Stimulated activated CD4-positive, alpha-beta T cell treated with anti-CD3 and anti-CD28 coated beads, Interleukin-4, amount 100 ng/mL, for 4 hours (primary cell): ENCODE data around the gene STING1.
"Not testable (repeated sequence)": the region's sequence is repeated elsewhere in the genome, so short reads cannot be mapped to it uniquely, and the experiment has no call there.

Source experiments
- DNase-seq, 2 experiments: peaks; one replicate each; pipeline ENCODE4 v3.0.0-alpha.2; 2020

Gene STING1

DNA sequence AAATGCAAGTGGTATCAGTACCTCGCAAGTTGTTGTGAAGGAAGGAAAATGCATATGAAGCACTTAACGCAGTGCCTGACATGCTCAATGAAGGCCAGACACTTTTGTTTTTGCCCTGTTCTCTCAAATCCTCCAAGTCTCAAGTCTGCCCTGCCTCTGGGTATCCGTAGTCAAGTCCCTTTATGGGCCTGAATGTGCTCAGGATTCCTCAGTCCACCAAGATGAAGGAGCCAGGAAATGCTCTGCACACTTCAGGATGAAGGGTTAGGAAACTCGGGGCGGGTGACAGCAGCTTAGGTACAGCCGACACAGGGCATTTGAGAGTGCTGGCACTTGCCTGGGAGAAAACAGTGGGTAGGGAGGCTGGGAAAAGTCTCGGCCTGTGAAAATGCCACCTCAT, 21.4 kb downstream of the STING1 start:
- DNase-seq: no peak

DNA sequence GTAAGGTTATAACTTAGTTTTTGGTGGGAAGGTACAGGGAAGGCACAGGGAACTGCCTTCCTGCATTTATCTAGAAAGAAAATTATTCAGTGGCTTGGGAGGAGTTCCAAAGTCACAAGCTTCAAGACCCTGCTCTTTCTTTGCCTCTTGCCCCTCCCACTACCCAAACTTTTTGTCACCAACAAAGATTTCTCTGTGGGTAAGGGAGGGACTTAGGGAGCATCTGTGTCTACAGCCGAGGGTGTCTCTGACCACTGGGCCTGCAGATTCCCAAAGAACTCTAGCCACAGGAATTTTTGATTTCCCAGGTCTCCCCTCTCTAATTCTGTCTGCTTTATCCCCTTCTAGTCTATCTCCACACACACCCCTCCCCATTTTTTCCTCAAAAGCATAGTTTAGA, 22.1 kb downstream of the STING1 start:
- no peak for DNase-seq

DNA sequence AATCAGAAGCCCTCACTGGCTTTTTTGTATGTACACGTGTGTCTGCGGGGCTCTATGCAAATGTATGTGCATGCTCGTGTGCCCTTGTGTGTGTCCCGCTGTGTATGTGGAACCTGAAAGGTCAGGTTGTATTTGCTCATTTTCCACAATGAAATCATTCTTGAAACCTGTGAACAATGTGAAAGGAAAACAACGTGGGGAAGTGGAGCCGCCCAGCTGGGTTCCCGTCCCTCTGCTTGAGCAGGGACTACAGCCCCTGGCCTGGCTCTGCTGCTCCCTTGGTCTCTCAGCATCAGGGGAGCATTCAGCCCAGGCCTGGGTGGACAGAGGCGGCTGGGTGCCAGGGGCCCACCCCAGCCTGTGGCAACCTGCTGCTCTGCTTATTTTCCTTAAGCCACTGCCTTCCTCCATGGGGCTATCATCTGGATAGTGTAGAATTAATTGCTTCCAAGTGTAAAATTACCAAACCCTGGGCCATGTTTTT, 23.1 kb downstream of the STING1 start:
- DNase-seq: peak in 1 of 2 experiments; percentile 33

DNA sequence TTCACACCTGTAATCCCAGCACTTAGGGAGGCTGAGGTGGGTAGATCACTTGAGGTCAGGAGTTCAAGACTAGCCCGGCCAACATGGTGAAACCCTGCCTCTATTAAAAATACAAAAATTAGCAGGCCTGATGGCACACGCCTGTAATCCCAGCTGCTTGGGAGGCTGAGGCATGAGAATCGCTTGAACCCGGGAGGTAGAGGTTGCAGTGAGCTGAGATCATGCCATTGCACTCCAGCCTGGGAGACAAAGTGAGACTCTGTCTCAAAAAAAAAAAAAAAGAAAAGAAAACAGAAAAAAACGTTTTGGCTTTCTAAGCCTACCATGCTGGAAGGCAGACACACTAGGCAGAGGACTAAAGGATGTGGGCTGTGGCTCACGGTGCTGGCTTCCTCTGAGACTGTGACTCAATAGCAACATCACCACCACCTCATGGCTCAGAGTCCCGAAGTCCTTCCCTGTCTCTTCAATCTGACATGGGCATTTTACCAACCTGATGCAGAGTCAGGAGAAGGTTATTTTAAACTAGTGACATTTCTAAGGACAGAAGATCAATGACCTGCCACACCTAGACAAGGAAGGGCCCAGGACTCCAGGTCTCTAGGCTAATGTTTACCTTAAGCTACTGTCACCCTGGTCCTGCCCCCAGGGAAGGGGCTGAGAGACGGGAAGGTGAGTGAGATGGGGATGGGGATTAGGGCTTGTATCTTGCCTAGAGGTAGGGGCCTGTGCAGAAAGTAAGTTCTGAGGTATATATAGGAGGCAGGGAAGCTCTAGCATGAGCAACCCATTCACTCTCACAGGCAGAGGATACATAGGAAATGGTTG, 23.8 kb downstream of the STING1 start:
- DNase-seq: peak; percentile 56 to 81

DNA sequence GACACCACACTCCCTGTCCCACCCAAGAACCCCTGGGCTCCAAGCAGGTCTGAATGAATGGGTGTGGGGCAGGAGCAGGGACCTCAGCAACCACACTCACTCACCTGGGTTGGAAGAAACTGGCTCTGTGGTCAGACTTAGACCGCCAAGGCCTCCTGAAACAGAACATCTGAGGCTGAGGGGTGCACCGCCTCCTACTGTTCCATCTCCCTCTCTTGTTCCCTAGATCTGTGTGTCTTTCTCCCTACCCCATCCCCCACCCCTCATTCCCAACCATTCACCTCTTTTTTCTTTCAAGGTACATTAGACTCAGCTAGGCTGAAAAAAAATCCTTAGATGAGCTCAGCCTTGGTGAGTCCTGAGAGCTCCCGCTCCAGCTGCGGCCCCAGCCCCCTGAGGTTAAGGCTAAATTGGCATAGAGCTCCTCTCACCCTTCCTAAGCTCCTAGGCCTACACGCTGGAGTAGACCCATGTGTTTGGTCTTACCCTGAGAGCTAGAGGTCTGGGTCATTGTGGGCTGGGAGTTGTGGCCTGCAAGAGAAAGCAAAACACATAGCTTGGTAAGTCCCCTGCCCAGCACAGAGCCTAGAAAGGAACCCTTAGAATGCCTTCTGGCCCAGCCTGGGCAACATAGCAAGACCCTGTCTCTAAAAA, 24.8 kb downstream of the STING1 start:
- DNase-seq: no peak

DNA sequence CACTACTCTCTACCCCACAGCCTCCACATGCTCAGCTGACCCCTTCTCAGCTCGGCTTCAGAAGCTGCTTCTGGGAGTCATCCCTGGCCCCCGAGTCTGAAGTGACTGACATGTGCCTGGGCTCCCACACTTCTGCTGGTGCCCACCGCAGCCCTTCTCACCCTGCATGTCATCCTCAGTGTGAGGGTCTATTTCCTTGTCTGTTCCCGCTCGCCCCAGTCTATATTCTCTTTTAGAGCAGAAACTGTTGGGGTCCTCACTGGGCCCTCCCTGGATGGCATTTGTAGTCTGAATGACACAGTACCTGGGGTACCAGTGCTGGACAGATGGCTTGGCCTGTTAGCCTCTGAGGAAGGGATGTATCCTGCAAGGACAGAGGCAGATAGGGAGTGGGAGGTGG, 25.3 kb downstream of the STING1 start:
- no peak for DNase-seq

DNA sequence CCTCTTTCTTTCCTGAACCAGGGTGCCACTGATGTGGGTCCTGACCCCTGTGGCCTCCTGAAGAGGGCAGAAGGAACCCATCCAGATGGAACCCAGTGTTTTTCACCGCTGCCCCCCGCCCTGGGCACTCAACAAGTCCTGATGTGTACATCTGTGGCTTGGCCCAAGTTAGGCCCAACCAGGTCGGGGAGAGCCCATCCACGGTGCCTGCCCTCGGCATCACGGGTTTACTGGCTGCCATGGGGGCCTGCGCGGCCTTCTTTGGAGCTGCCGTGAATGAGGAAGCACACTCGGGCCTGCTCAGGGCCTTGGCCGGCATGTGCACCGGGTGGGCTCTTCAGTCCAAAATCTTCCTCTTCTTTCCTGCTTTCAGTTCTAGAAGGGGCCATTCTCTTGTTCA, 25.8 kb downstream of the STING1 start:
- DNase-seq: no peak

DNA sequence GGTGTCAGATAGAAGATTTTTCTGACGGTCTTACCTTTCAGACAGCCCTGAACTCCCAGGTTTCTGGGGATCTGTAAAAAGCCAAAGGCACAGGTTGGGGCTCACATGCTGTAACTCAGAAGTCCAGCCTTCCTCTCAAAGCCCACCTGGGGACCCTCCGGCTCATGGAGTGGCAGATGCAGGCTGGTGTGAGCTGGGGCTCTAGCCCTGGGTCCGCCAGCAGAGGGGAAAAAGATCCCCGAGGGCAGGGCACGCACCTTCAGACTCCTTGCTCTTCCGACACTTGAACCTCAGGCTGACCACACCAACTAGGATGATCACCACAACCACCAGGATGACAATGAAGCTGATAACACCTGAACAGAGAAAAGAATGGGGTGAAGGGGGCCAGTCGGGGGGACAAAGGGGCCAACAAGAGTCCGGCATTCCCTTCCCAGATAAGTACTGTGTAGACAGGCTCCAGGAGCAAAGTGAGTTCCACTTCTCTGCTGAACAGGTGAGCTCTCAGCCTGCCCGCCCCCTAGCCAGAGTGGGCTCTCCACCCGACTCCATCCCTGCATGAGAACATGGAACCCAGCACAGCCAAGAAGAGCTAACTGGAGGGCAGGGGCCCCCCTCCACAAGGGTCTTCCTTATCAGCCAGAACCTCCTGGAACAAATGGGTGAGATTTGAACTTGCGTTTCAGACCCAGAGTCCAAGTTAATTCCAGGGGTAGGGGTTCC, 27.8 kb downstream of the STING1 start:
- DNase-seq: no peak

DNA sequence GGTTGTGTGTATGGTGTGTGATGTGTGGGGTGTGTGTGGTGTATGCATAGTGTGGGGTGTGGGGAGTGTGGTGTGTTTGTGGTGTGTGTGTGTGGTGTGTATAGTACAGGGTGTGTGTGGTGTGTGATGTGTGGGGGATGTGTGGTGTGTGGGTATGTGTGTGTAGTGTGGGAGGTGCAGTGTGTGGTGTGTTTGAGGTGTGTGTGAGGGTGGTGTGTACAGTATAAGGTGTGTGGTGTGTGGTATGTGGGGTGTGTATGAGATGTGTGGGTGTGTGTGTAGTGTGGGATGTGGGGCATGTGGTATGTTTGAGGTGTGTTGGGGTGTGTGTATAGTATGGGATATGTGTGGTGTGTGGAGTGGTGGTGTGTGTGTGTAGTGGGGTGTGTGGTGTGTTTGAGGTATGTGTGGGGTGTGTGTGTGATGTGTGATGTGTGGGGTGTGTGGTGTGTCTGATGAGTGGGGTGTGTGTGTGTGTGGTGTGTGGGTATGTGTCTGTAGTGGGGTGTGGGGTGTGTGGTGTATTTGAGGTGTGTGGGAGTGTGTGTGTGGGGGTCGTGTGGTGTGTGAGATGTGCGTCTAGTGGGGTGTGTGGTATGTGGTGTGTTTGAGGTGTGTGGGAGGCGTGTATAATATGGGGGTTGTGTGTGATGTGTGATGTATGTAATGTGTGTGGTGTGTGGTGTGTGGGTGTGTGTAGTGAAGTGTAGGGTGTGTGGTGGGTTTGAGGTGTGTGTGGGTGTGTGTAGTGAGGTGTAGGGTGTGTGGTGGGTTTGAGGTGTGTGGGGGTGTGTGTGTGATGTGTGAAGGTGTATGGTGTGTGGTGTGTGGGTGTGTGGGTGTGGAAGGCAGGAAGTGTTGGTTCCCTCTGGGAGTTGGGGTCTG, 28.6 kb downstream of the STING1 start:
- peak in 1 of 2 experiments; percentile 69 for DNase-seq

DNA sequence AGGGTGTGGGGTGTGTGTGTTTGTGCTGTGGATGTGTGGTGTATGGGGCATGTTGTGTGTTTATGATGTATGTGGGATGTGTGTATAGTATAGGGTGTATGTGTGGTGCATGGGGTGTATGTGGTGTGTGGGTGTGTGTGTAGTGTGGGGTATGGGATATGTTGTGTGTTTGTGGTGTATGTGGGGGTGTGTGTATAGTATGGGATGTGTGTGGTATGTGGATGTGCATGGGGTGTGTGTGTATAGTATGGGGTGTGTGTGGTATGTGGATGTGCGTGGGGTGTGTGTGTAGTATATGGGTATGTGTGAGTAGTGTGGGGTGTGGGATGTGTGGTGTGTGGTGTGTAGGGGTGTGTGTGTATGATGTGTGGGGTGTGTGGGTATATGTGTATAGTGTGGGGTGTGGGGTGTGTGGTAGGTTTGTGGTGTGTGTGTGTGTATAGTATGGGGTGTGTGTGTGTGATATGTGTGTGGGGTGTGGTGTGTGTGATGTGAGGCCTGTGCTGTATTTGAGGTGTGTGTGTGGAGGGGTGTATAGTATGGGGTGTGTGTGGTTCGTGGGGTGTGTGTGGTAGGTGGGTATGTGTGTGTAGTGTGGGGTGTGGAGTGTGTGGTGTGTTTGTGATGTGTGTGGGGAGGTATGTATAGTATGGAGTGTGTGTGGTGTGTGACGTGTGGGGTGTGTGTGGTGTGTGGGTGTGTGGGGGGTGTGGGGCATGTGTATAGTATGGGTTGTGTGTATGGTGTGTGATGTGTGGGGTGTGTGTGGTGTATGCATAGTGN, 30.5 kb downstream of the STING1 start:
- DNase-seq: no peak

DNA sequence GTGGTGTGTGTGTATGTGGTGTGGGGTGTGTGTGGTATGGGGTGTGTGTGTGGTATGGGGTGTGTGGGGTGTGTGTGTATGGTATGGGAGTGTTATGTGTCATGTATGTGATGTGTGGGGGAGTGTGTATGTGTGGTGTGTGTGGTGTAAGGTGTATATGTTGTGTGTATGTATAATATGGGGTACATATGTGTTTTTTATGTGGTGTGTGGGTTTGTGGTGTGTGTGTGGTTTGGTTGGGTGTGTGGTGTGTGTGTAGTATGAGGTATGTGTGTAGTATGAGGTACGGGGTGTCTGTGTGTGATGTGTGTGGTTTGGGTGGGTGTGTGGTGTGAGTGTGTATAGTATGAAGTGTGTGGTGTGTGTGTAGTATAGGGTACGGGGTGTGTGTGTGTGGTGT, 31.4 kb downstream of the STING1 start:
- no peak for DNase-seq

DNA sequence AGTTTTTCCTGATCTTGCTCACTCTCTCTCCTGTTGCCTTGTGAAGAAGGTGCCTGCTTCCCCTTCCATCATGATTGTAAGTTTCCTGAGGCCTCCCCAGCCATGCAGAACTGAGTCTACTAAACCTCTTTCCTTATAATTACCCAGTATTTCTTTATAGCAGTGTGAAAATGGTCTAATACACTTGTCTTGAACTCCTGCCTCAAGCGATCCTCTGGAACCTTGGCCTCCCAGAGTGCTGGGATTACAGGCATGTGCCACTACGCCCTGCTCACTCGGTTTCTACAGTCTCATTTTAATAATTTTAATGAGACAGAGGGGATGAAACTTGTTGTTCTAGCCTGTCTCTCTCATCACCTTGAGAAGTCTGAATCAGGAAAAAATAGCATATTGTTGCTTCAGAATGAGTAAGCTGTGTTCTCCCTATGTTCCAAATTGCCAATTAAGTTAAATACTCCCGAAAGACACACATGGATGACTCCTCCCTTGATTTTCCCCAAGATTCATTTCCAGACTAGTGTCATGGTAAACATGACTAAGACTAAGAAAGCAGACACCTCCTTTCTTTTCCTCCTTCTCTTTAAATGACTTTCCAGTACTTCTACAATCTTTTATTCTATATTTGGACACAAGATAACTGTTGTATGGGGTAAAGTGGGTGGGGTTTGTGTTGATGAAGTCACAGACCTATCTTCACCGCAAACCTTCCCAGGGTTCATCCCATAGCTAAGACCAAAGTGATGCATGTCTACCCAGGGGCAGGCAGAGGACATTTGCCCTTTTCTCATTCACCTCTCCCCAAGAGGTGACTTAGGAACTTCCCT, 35.4 kb downstream of the STING1 start:
- DNase-seq: no peak

DNA sequence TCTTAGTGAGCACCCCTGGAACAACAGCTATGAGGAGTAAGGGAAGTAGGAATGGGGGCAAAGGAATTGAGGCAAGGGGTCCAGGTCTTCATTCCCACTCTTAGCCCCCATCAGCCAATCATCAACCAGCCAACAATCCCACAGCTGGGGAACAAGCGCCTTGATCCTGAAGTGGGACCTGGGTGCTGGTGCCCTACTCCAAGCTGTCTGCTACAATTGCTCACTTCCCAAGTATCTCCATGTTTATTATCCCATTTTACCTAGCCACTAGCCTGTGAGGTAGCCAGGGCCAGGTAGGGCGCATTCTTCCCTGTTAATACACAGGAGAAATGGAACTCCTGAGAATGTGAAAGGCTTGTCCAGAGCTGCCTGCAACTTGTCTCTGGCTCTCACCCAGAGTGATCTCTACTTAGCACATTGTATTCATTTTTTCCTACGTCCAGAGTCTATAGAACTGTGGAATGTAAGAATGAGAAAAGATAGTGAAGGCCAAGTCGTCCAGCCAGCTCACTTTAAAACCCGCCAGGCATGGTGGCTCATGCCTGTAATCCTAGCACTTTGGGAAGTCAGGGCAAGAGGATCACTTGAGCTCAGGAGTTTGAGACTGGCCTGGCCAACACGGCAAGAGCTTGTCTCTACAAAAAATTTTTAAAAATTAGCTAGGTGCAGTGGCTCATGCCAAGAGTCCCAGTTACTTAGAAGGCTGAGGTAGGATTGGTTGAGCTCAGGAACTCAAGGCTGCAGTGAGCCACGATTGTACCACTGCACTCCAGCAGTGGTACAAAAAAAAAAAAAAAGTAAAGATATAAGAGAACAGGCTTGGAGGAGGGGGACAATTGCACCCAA, 37.0 kb downstream of the STING1 start:
- no peak for DNase-seq

DNA sequence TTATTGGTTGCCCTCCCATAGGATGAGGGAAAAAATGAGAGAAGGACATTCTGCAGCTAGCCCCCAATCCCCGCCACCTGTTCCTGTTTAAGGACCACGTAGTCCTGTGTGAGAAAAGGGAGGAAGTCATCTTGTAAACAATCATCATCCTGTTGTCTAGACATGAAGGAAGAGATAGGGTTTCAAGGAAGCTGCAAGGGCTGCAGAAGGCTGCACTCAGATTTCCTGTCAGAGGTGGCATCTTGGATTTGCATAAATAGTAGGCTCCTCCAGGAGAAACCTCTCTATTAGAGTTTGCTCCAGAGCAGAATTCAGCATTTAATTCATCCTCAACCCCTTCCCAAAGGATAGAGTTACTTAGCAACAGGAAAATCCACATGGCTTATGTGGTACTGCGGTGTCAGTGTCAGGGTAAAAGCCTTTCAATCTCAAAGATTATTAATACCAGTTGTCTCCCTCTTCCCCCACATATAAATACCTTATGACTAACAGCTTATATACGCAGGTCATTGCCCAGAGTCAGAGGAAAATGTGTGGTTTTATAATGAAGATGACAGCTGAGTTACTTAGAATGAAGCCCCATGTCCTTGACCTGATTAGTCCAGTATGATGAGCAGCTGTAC, 38.6 kb downstream of the STING1 start:
- no peak for DNase-seq

DNA sequence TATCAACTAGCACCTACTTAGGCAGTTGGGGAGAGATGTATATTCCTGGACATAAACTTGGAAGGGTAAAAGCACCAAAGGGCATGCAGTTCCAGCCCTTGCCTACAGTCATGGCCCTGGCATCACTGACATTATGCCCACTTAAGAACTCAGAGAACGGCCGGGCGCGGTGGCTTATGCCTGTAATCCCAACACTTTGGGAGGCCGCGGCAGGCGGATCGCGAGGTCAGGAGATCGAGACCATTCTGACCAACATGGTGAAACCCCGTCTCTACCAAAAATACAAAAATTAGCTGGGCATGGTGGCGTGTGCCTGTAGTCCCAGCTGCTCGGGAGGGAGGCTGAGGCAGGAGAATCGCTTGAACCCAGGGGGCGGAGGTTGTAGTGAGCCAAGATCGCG, 42.1 kb downstream of the STING1 start:
- DNase-seq: not testable (repeated sequence)

DNA sequence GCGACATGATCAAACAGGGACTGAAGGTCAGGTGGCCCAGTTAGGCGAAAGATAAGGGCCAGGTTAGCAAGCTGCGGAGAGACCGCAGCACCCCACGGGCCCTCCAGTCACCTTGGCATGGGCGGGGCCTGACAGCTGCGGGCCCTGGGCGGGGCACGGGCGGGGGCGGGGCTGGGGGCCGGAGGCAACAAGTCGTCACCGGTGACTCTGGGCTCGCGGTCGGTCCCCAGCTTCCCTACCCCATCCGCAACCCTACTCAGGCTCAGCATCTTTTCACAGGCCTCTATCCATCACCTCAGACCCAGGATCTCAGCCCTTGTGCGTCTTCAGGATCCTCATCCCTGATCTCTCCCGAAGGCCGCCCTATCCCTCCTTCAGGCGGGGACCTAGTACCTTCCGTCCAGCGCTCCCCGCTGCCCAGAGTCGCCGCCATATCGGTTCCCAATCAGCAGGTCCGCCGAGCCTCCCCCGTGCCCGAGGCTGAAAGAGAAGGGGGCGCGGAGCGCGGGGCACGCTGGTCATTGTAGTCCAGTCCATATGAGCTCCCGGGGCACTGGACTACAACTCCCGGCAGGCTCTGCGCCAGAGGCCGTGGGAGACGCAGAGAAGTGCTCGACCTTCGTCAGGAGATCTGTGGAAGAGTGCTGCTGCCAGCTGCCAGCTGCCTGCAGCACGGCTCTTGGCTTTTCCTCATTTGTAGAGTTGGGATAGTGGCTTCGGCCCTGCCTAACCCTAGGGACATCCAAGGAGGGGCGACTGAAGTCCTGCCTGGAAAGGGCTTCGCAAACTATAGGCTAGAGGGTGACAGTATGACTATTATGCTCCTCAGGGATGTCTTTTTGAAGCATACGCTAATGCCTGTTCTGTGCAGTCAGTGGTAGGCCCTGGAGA, 43.3 kb downstream of the STING1 start, which contains the start of gene DNAJC18:
TSS of gene DNAJC18 (minus strand) at position 513 of the 891 bp plus-strand sequence. CDS start at position 433, 80 bp downstream.
- DNase-seq: peak; percentile 88 to 89

DNA sequence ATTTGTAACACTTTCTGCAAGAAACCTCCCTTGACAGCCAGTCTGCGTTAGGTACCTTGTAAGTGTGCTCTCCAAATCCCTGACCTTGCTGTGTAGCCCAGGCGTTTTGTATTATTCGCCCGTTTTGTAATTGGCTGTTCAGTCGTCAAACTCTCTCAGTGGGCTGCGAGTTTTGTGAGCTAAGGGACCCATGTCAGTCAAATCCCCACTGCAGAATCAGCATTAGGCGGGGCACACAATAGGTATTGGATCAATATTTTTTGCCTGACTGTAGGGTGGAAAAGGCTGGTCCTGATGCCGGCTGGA, 43.9 kb downstream of the STING1 start:
- DNase-seq: no peak

DNA sequence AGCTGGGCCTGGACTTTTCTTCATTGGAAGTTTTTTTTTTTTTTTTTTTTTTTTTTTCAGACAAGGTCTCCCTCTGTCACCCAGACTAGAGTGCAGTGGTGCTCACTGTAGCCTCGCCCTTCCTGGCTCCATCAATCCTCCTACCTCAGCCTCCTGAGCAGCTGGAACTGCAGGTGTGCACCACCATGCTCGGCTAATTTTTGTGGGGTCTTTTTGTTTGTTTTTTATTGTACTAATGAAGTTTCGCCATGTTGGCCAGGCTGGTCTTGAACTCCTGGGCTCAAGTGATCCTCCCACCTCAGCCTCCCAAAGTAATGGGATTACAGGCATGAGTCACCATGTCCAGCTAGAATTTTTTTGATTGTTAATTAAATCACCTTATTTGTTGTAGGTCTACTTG, 46.9 kb downstream of the STING1 start:
- no peak for DNase-seq
